ENCODE results near the gene TUBB2B.
A peak's percentile ranks its signal among the peaks of the same experiment; 100 is the strongest.
"Not testable (repeated sequence)": the region's sequence is repeated elsewhere in the genome, so short reads cannot be mapped to it uniquely, and the experiment has no call there.

Gene TUBB2B

DNA sequence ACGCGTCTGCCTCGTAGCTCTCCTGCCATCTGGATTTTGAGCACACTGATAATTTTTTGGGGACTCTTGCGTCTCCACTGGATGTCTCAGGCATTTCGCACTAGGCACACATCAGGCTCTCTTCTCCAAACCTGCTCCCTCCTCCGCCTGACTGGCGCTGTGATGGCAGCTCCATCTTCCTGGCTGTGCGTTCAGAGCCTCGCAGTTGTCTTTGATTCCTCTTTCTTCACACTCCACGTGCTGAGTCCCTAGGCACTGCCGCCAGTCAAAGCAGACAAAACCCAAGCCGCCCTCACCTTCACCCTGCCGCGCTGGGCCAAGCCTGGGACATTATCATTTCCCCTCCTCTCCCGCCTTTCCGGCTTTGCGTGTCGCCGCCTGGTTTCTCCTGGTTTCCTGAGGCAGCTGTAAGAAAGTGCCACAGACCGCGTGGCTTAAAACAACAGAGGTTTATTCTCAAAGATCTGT lies 32.1 kb upstream of the TUBB2B start:
- peak; percentile 72 for DNase-seq

DNA sequence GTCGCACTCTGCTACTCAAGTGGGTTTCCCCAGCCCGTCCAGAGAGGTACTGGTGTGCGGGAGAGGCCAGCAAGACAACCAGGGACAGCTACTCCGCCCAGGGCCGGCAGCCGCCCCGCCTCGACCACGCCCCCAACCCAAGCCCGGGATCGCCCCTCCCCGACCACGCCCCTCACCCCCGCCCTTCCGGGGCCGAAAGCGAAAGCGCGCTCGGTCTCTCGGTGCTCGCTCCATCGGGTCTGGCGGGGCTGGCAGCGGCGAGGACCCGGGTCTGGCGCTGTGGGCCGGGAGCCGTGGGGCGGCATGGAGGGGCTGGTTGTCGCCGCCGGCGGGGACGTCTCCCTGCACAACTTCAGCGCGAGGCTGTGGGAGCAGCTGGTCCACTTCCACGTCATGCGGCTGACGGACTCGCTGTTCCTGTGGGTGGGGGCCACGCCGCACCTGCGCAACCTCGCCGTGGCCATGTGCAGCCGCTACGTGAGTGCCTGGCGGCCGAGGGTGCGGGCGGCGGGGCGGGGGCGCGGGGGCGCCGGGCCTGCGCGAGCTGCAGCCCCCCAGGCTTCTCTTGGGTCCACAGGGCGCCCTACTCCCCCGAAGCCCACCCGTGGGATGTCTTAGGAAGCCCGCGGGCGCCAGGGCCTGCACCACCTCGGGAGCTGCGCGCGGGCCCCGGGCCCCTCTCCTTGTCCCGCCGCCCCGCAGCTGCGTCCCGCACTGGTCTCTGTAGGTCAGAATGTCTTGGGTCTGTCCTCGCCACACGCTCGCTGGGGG lies 31.5 kb upstream of the TUBB2B start, which contains the start of gene PSMG4:
Gene PSMG4, plus strand, starts transcription at position 228 of the 771 bp plus-strand sequence. Its CDS starts 76 bp downstream, at position 304.
- peak; percentile 90 for DNase-seq

DNA sequence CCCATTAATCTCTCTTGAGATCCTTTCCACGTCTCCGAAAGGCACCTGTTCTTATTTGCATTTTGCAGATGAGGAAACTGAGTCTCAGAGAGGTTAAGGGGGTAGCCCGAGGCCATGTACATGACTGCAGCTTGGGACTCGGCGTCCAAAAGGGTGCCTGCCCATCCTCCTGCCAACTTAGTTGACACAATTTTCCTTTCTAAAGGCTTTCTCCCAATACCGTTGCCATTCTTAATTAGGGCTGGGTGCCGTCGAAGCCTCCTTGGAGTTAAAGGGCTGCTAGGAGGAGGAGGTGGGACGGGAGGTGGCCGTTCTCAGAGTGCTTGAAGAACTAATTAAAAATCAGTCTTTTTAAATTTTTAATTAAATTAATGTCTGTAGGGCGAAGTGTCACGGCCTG lies 30.7 kb upstream of the TUBB2B start:
- DNase-seq: no peak

DNA sequence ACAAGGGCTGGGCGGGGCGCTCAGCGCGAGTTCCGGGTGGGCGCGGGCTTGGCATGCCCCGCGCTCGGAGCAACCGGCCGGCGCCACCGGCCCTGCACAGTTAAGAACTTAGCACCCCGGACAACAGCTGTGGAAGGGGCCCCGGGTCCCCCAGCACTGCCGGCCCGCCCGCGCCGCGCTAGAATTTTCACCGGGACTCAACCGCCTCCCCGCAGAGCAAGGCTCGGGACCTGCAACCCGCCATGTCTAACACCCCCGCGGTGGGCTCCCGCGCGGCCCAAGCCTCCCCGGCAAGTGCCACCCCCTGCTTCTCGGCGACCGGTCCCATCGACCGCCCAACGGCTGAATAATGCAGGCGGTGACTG lies 26.1 kb upstream of the TUBB2B start:
- DNase-seq: no peak

DNA sequence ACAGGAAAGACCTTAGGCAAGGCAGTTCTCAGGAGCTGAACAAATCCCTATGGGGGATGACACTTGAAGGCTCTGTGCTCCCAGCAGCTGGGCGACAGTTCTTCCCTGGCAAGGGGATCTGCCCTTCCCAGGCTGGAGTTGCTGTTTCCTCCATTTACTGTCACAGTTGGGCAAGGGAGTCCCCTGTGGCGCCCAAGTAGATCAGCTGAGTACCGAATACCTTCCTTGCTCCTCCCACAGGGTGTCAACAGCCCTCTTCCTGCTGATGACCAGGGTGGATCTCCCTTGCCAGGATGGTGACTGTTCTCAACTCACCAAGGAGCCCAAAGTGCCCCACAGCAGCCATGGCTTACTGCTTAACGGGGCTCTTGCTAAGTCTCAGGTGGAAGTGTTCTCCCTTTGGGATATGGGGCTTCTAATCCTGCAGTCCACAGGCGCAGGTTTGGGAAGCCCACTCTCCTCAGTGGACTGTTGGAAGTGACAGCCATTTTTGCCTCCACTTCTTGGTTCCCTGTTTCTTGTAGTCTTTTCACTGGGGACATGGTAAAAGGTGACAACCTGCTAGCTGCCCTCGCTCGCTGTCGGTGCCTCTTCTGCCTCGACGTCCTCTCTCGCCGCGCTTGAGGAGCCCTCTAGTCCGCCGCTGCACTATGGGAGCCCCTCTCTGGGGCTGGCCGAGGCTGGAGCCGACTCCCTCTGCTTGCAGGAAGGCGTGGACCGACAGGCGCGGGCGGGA lies 25.6 kb upstream of the TUBB2B start:
- no peak for DNase-seq

DNA sequence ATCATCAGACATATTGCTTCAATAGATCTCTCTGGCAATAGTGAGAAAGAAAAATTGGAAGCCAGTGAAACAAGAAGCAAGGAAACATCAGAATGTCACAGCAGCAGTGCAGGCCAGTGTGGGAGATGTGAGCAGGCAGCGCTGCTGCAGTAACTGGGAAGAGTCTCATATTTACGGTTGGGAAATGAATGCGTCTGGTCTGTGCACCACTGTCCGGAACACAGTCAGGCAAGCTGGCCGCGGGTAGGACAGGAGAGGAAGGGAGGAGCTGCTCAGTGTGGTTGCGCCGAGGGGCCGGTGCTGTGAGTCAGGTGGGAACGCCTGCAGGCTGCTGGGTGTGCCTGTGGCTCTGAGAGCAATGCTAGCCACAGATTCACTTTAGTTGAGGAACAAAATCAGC lies 24.9 kb upstream of the TUBB2B start:
- DNase-seq: no peak

DNA sequence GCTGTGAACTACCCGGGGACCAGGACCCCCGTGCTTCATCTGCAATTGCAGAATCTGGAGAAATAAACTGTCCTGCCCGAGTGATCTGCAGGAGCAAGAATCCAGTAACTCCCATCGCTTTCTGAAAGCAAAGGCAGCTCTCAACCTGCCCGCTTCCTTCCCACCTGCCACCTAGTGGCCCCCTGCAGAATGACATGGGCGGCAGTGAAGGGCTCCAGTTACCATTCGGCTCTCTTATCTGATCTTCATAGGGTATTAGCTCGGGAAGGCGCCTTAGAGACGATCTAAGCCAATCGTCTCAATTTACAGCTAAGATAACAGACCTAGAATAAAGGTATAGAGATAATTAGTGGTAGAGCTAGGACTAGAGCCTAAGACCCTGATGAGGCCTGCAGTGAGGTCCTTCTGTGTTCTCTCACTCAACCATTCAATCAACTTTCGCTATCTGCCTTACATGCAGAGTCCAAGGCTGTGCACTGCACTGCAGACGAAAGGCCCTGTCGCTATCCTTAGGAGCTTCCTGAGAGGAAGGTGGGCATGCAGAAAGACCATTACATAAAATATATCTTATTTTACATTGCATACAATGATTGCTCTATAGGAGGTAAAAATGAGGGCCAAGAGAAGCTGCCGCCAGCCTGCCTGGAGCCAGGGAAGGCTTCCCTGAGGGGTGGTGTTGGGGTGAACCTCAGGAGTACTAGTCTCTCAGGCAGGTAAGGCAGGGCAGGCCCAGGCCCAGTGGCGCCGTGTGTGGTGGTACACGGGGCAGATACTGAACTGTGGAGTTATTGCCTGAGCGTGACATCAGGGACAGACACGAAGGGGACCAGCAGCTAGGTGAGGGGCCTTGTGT lies 24.2 kb upstream of the TUBB2B start:
- peak; percentile 66 for DNase-seq

DNA sequence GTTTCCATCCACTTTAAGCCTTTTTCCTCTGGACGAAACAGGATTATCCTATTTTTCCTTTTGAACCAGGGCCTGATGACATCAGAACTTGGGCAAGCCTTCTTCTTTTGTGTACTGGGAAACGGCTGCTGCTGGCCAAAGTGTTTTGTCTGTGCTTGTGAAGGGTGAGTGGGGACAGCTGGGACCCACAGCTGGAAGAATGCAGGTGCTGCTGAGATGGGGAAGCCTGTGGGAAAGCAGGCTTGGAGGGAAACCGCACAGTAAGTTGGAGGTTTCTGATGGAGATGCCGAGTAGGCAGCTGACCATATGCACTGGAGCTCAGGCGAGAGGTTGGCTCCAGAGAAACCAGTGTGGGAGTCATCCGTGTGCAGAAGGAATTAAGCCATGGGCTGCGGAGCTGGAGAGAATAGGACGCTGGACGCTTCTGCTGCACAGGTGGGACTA lies 22.8 kb upstream of the TUBB2B start:
- DNase-seq: no peak

DNA sequence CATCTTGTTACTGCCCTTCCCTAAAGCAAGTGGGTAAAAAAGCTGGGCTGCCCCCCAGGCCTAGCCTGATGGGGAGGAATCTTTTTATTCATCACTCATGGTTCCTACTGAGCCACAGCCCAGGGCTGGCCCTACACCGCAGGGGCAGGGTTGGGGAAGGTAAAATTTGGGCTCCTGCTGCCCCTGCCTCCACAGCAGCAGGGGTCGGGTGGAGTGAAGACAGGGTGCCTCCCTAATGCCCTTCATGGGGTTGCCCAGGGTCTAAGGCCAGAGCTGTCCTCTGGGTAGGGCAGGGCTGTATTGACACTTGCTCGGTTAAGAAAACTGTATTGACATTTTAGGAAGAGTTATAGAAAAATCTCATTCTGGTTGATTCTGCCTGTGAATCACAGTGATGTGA lies 22.4 kb upstream of the TUBB2B start:
- no peak for DNase-seq

DNA sequence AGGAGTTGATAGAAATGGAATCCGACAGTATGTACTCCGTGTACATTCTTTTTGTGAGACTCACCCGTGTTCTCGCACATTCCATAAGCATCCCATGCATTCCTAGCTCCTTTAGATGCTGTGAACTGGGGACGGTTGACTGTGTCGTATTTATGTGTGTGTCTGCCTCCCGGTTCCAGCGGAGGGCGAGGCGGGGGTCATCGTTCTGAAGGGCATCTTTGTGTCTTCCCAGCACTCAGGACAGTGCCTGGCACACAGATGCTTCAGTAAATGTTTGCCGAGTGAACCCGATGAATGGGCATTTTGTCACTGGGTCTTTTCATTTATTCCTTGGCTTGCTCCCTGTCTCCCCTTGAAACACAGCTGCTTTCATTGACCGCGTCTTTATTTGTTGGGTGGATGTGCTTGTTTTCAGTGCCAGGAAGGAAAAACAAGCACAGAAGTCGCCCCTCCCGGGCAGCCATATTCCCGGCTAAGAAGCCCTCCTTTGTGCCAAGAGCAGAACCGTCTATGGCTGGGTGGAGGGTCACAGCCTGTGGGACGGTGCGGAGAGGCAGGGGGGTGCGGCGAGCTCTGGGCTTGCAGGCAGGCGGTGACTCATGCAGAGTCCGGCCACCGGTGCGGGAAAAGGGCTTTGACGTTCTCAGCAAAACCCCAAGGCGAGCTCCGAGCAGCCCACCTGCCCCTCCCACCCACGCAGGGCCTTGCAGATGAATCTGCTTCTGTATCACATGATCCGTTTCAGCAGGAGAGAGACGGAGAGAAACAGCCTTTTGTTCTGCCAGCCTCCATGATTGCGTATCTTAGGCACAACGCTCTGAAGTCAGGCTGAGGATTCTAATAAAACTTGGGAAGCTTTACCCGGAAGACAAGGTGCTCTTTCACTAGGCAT lies 20.0 kb upstream of the TUBB2B start:
- peak; percentile 80 for DNase-seq

DNA sequence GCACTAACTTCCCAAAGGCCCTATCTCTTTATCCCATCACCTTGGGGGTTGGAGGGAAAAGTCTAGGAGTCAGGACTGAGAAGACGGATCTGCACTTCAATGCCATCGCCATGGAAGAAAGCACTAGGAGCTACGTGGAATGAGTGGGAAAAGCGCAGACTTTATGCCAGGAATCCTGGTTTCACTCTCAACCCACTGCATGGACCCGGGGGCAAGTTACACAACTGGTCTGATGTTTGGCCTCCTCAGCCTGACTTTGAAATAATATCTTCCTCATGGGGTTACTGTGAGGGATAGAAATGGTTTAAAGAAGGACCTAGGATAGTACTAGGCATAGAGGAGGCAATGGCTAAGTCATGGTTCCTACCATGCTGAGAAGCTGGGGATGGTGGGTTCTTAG lies 17.8 kb upstream of the TUBB2B start:
- no peak for DNase-seq

DNA sequence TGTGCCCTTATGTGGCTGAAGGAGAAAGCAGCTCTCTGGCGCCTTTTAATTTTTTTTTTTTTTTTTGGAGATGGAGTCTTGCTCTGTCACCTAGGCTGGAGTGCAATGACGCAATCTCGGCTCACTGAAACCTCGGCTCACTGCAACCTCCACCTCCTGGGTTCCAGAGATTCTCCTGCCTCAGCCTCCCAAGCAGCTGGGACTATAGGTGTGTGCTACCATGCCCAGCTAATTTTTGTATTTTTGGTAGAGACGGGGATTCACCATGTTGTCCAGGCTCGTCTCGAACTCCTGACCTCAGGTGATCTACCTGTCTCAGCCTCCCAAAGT lies 17.3 kb upstream of the TUBB2B start:
- not testable (repeated sequence) for DNase-seq

DNA sequence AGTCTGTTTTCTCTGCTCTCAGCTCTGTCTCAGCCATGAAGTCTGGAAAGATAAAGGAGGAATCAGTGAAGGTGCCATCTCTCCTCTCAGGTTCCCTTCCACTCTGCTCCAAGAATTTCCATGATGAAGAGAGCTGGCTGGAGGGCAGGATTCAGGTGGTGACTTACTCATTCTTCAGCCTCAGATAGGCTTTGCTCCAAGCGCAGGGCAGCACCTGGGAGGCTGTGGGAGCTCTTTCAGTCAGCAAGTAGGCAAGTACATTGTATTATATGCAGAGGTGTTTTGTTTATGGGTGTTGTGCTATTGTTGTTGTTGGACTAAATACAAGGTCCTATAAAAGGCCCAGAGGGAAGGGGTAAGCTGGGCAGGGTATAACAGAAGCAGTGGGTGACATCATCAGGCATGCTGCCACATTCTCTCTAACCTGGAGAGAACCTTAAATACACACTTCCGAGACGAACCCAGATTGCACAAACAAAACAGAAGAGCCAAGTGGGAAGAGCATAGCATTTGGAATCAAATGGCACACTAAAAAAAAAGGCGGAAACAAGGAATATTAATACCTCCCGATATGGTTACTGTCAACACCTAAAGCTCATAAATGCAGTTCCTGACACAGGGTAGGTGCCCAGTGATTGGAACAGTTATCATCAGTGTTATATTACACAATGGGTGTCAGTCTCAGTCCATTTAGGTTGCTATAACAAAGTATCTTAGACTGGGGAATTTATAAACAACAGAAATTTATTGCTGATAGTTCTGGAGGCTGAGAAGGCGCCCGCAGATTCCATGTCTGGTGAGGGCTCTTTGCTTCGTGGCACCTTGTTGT lies 16.8 kb upstream of the TUBB2B start:
- DNase-seq: no peak

DNA sequence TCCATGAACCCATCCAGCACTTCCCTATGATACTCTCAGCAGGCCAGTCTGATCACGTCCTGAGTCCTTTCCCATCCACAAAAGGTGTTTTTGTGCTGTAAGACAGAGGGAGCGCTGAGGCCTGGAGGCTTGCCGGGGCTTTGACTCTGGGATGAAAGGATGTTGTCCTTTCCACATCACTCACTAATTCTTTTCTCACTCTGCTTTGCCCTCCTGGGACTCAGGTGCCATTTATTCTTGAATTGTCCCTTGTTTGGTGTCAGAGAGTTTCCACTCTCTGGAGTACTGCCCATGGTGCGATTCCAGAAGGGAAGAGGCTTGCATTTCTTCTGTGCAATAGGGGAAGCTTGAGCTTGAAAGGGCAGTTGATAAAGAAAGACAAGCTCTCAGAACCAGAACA lies 15.3 kb upstream of the TUBB2B start:
- no peak for DNase-seq

DNA sequence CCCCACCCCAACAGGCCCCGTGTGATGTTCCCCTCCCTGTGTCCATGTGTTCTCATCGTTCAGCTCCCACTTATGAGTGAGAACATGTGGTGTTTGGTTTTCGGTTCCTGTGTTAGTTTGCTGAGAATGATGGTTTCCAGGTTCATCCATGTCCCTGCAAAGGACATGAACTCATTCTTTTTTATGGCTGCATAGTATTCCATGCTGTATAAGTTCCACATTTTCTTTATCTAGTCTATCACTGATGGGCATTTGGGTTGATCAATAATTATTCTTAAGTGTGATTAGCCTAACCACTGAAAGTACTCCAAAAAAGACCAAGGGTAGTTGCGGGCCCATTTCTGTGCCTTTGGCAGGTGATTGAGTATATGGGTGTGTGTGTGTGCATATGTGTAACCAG lies 14.3 kb upstream of the TUBB2B start:
- DNase-seq: not testable (repeated sequence)

DNA sequence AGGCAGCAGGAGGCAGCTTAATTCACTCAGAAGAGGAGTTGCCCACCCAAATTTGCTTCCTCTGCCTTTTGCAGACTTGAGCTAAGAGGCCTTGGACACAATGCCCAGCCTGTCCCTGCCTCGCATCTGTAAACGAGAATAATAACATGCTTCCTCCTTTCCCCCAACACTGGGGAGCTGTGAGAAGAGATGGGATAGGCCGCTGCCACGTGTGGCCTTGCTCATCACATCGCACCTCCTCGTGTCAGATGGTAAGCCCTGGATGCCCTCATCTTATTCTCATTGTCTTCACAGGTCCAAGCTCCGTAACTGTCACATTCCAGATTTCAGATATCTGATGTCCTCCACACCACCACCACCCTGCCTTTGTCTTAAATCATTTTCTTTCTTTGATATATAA lies 13.1 kb upstream of the TUBB2B start:
- DNase-seq: no peak

DNA sequence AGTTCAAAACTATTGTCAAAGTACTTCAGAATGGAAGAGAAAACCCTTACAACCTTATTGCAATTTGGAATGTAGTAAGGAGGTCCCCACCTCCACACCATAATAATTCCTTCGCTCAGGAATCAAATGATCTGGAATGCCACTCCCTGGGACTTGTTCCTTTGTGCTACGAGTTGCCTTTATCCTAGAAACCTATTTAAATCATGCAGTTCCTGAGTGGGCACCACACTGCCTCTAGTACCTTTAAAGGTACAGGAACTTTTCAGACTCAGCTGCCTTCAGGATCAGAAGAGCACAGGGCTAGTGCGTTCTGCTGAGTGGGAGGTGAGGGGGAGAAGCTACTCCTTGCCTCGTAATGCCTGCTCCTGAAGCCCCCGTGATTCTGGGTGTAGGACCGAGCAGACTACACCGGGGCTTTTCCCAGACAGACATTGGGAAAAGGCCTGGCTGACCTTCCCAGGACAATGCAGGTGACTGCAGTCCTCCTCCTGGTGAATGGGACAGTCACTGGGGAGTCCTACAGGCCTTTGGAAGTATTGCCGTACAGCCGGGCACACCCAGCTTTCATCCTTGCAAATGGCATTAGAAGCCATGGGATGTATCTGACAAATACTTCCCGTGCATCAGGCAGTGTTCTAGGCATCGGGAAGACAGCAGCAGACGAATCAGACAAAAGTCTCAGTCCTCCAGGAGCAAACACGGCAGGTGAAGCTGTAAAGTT lies 11.8 kb upstream of the TUBB2B start:
- DNase-seq: no peak

DNA sequence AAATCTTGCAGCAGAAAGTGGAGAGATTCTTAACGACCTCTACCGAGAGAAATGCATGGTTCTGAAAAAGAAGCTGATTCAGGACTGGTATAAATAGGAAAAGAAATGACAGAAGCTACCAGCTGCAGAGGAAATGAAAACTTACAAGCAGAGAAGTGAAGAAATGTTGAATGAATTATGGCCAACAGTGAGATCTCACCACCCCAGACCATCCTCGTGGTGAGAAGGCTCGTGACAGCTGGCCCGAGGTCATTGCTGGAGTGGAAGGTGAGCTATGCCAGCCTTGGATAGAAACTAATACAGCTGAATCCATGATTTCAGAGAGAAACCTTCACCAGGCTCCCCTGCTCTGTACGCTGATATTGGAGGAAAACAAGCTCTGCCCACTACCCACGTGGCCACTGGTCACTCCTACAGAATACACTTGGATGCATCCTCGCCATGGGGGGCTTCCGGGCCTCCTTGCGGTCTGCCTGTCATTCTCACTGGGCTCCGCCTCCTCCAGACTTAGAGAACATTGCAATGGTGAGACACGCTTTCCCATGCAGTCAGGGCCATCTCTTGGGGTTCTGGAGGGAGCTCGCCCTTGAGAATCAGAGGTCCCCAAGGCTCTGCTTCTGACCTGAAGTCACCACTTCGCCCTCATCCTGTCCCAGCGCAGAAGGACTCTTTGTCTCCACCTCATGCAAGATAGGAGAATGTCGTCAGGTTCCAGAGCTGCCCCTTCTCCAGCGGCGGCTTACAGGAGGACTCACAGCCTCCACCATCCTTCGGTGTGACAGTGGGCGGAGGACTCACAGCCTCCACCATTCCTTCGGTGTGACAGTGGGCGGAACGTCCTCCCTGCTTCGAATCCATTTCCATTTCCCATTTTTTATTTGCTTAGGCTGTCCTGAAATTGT lies 10.6 kb upstream of the TUBB2B start:
- DNase-seq: no peak

DNA sequence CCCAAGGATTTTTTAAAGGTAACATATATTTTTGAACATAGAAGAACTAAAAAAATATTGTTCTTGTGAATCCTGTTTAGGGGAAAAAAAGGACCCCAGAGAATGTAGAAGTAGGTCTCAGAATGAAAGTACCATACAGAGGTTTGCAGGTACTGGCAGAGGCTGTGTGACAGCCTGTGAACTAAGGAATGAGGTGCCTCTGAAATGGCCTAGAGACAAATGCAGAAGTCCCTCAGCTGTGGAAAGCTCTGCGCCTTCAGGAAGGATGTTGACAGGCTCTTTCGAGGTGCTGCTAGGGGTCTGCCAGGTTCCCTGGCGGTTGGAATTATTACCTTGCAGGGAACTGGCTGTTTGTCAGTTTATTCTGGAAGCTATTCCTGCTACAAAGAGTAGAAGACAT lies 8.6 kb upstream of the TUBB2B start:
- DNase-seq: no peak
